IPS-NIHi7 (cell line): ENCODE data around the gene SLC7A9.
"Not testable (repeated sequence)": the region's sequence is repeated elsewhere in the genome, so short reads cannot be mapped to it uniquely, and the experiment has no call there.

Source experiments
- DNase-seq: peaks from one replicate; pipeline ENCODE4 v3.0.0; 2012; ENCODE audit warnings: mixed read lengths; ENCODE audit errors: extremely low spot score

Gene SLC7A9

GRCh38 chr19:32864318-32865007, 5.1 kb downstream of the SLC7A9 start:
- DNase-seq, result no peak

- no peak for DNase-seq
These were observed 5.7 kb downstream of the SLC7A9 start for GRCh38 chr19:32863841-32864240.

- no peak for DNase-seq
These were observed 6.3 kb downstream of the SLC7A9 start for GRCh38 chr19:32863301-32863700.

GRCh38 chr19:32862741-32863140, 6.8 kb downstream of the SLC7A9 start:
- no peak for DNase-seq

- DNase-seq, result no peak
These were observed 7.4 kb downstream of the SLC7A9 start for GRCh38 chr19:32862173-32862572.

- DNase-seq, result no peak
These were observed 8.0 kb downstream of the SLC7A9 start for GRCh38 chr19:32861596-32861995.

- no peak for DNase-seq
These were observed 10.0 kb downstream of the SLC7A9 start for GRCh38 chr19:32859591-32859990.

- DNase-seq, result no peak
These were observed 11.0 kb downstream of the SLC7A9 start for GRCh38 chr19:32858559-32858958.

GRCh38 chr19:32858155-32858554, 11.4 kb downstream of the SLC7A9 start:
- DNase-seq, result no peak

GRCh38 chr19:32857584-32857983, 12.0 kb downstream of the SLC7A9 start:
- DNase-seq, result no peak

- DNase-seq, result not testable (repeated sequence)
These were observed 12.7 kb downstream of the SLC7A9 start for GRCh38 chr19:32856818-32857217.

GRCh38 chr19:32852216-32852615, 17.4 kb downstream of the SLC7A9 start:
- no peak for DNase-seq

GRCh38 chr19:32848035-32848434, 21.5 kb downstream of the SLC7A9 start:
- DNase-seq, result not testable (repeated sequence)

- no peak for DNase-seq
These were observed 25.8 kb downstream of the SLC7A9 start for GRCh38 chr19:32843716-32844245.

- DNase-seq, result no peak
These were observed 27.5 kb downstream of the SLC7A9 start for GRCh38 chr19:32842061-32842460.

GRCh38 chr19:32837531-32837930, 32.0 kb downstream of the SLC7A9 start:
- no peak for DNase-seq

GRCh38 chr19:32833388-32833787, 36.2 kb downstream of the SLC7A9 start:
- not testable (repeated sequence) for DNase-seq

GRCh38 chr19:32832825-32833224, 36.7 kb downstream of the SLC7A9 start:
- not testable (repeated sequence) for DNase-seq

- not testable (repeated sequence) for DNase-seq
These were observed 37.5 kb downstream of the SLC7A9 start for GRCh38 chr19:32832094-32832493.

- no peak for DNase-seq
These were observed 38.0 kb downstream of the SLC7A9 start for GRCh38 chr19:32831611-32832010.

- DNase-seq, result no peak
These were observed 39.1 kb downstream of the SLC7A9 start for GRCh38 chr19:32830231-32831014.

- no peak for DNase-seq
These were observed 40.1 kb downstream of the SLC7A9 start for GRCh38 chr19:32829345-32829896.
